GM18520 (cell line): Measurements from ENCODE around the gene CAMTA1.

Experiments
- ATAC-seq: cut with Tn5 transposase; IDR thresholded peaks from one replicate; pipeline ENCODE4 v1.9.1; 2021; ENCODE audit not compliant: unreplicated experiment

The CAMTA1 gene

DNA sequence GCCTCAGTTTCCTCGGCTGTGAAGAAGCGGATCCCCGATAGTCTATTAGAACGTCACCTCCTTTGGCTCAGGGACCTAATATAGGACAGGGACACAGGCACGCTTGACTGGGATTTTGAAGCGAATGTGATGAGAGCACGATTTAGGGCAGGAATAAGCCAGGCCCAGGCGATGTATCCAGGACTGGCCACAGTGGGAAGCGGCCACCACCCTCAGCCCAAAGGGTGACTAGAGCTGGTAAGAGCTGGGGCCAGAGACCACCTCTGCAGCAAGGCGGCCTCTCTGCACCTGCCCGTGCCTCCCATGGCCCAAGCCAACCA, 885.9 kb downstream of the CAMTA1 start:
- ATAC-seq: no peak

DNA sequence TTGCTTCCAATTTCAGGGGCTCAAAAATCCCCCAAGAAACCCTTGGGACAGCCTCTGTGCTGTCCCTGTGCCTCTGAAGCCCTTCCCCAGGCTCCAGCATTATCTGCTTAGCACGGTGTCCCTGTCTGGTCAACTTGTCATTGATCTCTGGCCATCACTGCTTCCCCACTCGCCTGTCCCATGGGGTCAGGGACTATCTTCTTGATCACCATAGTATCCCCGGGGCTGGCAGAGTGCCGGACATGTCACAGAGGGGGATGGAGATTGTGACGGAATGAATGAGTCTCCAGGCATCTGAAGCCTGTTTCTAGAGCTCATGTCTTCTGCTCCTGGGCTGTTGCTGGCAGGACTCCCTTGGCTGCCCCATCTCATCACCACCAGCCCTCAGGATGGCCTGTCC, 886.4 kb downstream of the CAMTA1 start:
- ATAC-seq: no peak

DNA sequence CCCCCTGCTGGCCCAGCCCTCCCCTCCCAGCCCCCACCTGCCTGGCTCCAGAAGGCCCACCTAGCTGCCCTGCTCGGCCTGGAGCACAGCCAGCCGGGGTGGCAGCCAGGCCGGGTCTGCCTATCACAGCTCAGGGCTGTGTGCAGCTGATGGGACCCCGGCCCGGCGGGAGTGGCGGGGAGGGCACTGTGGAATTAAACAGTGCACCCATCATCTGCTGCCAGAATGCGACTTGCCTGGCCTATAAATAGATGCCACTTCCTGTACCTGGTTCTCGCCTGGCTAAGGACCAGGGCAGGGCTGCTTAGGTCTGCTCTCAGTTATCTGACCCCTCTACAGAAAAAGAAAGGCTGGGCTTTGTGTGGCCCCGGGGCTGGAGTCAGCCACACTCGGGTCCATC, 887.6 kb downstream of the CAMTA1 start:
- no peak for ATAC-seq

DNA sequence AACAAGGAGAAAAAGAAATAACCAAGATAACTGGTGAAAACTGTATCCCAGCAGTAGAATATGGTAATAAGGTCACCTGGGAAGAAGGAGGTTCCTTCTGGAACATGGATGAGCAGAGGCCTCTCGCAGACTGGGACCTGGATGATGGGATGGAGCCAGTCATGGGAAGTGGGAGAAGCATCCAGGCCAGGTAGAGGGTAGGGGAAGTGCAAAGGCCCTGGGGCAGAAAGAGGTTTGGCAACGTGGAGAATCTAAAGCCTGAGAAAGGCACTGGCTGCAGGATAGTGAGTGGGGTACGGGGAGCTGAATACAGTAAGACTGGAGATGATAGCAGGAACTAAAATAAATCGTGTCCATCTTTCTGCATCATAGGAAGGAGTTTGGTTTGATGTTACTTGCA, 889.7 kb downstream of the CAMTA1 start:
- no peak for ATAC-seq

DNA sequence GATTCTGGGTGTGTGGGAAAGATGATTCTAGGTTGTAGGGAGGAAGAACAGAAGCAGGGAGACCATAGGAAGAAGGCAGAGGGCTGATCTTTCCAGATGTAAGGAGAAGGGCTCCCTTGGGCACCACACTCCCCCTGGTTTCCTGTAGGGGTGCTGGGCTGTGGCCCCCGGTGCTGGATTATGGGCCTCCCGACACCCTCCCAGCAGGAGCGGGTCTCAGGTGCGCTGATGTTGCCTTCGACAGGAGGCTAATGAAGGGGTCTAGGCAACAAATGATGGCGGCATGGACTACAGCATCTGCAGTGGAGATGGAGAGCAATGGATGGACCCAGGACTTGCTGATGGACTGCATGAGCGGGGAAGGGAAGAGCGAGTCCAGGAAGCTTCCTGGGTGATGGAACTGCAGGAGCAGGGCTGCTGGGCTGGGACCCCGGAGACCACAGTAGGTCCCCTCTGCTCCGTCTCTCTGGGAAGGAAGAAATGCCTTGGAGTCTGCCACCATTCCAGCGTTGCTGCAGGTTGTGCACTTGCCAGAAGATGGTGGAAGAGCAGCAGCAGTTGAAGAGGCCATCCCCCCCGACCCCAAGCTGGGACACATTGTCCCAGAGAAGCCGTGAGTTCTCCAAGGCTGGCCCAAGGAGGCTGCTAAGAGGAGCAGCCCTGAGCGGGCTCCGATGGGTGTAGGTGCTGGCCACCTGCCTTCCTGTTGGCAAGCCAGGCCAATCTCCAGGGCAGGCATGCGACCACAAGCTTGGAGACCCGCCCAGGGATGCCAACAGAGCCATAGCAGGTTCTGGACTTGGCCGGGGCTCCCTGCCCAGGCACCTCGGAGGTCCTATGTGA, 890.4 kb downstream of the CAMTA1 start:
- ATAC-seq: no peak

DNA sequence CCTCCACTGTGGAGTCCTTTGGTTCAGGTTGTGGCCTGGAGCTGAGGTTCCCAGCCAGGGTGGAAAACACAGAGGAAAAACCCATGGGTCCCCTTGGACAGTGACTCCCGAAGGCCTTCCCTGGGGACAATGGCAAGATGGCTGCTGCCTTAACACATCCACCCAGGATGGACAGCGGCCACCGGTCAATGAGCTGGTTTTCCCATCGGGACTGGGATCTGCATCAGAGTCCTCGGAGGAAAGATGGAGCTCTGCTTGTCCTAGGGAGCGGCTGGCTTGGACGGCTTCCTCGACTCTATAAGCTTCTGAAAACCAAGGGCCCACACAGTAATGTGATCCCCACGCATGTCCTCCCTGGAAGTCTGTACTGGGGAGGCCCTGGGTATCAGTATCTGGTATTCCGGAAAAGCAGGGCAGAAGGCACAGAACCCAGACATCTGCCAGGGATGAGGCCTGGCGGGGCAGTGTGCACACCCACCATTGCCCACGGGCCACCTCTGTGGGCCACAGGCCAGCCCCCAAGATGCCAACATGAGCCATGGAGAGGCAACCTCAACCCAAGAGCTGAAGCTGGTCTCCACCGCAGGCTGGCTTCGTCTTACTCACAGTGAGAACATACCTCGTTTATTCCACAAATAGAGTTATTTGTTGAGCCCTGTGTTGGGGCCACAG, 891.2 kb downstream of the CAMTA1 start:
- ATAC-seq: no peak

DNA sequence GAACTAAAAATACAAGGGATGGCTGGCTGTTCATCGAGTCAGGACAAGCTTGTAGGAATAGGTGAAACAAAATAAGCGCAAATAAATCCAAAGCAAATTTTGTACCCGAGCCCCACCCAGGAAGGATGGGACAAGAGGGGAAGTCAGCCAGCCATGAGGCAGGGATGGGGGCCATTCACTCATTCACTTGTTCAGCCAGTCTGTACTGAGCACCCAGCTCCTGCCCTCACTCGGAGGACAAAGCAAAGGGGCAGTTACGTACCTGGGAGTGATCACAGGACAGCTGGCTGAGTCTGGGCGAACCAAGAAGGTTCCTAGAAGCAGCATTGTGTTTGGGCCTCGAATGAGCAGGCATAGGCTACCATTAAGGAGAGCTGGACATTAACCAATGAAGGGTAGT, 891.9 kb downstream of the CAMTA1 start:
- no peak for ATAC-seq

DNA sequence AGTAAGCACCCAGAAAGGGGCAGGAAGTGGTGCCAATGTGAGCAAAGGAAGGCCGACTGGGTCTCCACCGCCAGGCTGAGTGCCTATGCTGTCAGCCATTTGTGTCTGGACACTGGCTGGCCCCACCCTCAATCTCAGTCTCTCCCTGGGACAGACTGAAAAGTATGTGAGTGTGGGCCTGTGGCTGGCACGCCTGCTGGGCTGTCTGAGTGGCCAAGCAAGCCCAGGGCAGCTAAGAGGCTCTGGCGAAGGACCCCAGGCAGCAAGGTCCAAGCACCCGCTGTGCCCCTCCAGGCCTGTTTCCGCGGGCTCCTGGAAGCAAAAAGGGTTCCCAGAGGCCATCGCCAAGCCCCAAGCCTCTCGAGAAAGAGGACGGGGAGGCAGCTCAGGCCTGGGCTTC, 892.6 kb downstream of the CAMTA1 start:
- ATAC-seq: no peak

DNA sequence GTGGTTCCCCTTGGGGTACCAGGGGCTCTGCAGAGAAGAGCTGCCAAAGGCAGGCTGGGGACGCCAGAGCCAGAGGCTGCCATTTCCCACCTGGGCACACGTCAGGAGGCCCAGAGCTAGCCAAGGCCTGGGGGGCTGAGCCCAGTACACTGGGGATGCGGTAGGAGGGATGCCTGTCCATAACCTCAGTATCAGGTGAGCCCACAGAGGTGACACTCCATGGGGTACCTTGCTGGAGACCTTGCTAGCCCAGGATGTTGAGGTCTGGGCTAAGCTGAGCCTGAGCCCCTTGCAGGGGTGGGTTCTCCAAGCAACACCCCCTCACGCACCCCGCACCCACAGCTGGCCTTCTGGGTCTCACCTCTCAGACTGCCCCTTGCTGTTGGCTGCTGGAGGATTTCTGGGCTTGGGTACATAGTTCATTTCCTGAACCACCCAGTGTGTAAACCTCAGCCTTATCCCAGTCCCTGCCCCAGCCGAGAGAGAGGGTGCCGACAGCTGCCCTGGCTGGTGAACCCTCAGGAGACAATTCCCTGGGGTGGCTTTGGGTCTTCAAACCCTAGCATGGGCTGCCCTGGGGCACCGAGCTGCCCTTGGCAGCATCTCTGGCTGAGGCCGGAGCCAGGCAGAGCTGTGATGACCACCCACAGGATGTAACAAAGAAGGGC, 893.4 kb downstream of the CAMTA1 start:
- ATAC-seq: no peak

DNA sequence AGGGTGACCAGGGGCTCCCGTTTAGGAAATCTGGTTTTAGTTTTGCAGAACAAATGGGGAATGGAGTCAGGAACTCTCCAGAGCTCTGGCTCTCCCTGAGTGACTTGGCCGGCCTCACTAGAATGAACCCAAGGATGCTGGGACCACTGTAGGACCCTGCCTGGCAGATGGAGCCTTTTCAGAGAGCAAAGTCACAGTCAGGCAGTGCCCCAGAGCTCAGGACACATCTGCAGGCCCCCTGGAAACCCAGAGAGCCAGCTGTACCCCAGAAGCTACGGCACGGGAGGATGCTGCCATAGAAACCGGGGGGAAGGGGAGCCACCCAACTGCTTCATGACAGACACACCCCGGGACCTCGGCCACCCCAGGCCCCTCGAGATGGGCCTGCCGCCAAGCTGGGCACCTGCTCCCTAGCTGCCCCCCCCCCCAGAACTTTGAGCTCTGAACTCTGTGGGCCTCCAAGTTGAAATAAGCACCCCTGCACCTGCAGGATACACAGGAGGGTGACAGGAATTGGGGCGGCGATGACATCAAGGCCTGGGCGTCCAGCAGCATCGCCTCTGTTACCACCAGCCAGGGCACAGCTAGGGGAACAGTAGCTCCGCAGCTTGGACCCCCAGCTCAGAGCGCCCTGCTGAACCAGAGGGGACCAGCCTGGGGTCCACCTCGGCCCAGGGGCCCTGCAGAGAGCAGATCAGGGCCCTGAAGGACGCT, 894.1 kb downstream of the CAMTA1 start:
- no peak for ATAC-seq

DNA sequence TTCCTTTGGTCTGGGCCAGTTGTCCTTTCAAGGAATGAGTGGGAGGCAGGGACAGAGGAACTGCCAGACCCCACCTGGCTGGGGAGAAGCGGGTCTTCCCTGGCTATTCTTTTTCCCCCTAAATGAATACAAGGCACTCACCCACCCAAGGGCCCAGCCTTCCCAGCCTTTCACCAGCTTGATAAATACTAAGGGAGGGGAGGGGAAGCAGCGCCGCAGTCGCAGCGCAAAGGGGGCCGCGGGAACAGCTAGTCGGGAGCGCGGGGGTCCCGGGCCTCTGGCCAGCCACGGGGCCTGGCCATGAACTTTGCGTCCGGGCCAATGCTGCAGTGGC, 894.6 kb downstream of the CAMTA1 start:
- no peak for ATAC-seq

DNA sequence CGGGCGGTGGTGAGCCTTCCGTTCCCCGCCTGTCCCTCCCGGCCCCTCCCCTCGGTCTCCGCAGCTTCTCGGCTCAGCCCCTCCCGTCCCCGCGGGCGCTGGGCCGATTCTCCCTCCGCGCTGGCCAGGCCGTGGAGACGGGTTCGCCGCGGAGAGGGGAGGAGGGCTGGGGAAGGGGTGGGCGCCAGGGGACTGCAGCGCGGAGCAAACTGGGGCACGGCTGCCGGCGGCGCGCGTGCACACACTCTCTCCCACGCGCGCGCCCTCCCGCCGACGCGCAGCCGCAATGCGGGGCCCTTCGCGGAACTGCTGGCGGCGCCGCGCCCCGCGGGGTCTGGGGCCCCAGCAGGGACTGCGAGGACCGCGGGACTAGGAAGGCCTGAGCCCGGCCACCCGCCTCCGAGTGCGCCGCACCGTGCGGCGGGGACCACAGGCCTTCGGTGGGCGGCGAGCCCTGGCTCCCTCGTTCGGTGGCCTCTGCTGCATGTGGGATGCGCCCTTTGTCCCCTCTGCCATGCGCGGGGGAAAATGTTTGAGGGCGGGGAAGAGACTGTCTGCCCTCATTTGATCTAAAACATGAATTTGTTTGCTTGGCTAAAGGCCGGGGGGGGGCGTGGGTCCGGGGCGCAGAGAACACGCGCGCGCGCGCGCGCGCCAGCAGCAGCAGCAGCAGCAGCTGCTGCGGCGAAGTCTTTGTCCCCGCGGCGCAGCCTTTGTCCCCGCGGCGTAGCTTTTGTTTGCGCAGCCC, 895.1 kb downstream of the CAMTA1 start:
- ATAC-seq: no peak

DNA sequence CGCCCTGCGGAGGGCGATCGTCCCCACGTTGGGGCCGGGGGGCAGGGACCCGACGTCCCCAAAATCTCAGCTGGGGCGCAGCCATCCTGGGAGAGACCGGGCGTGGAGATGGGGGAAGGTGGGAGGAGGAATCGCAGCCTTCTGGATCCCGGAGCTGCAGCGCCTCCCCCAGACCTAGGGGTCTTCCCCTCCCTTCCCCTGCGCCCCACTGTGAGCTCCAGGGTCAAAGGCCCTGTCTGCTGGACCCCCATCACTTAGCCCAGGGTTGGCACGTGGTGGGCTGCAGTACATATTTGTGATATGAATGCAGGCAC, 895.7 kb downstream of the CAMTA1 start:
- no peak for ATAC-seq

DNA sequence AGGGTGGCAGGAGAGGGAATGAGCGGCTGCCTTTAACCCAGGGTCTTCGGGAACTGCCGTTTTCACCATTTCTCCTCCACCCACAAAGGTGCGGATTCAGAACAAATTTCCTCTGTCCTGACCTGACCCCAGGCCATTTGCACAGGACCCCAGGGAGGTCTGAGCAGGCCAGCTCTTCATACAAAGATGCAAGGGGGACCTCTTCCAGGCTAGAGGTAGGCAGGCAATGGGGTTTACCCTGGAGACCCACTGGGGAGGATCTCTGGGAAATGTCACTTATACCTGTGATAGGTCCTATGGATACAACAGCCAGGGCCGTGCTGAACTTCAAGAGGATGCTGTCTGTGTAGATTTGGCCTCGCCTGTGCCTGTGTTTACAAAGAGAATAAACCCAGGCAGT, 896.1 kb downstream of the CAMTA1 start:
- ATAC-seq: no peak

DNA sequence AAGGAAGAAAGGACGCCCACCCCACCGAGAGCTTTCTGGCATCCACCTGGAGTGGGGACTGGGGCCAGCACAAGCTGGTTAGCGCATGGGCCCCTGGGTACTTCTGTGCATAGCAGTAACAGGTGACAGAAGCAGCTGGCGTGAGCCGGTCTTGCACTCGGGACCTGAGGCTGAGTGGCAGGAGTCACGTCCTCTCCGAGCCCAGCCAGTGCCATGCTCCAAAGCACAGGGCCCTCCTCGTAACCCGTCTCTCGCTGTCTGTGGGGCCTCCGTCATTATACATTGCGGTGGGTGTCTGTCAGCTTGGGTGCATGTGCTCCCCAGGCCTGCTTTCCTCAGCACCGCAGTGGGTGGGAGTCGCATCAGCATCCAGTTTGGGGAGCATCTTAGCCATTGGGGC, 898.3 kb downstream of the CAMTA1 start:
- no peak for ATAC-seq

DNA sequence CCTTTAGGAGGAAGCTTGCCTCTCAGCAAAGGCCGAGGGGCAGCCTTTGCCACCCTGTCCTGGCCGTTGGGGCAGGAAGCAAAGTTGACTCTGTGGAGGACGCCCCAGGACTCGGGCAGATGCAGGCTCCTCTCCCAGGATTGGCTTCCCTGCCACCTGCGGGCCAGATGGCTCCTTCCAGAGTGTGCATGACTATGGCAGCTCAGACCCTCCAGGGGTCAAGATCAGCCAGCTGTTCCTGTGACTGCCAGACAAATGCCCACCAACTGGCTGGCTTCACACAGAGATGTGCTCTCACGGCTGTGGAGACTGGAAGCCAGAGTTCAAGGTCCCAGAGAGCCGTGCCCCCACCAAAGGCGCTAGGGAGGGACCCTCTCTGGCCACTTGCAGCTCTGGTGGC, 898.9 kb downstream of the CAMTA1 start:
- no peak for ATAC-seq

DNA sequence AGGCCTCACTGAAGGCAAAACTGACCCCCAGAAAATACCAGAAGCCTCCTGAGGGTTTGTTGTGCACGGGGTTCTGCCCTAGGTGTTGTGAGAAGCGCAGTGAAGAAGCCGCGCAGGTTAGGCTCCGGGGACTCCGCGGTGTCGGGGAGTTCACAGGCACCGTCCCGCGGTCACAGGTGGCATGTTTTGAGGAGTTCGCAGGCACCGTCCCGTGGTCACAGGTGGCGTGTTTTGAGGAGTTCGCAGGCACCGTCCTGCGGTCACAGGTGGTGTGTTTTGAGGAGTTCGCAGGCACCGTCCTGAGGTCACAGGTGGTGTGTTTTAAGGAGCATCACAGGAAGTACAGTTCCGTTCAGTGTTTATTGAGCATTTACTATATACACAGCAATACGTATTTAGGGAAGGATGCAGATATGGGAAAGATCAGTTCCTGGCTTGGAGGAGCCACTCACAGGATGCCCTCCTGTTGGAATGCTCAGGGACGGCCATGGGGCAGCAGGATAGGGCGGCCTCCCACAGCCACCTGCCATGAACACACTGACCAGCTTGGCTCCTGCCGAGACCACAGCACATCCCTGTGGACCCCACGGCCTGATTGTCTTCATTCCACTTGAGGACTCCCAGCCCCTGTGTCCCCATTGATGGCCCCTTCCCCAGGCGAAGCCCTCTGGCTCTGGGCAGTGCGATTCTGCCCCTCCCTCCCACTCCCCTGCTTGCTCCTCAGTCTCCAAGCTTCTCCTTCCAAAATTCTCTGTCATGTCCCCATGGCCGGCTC, 899.8 kb downstream of the CAMTA1 start:
- ATAC-seq: no peak

DNA sequence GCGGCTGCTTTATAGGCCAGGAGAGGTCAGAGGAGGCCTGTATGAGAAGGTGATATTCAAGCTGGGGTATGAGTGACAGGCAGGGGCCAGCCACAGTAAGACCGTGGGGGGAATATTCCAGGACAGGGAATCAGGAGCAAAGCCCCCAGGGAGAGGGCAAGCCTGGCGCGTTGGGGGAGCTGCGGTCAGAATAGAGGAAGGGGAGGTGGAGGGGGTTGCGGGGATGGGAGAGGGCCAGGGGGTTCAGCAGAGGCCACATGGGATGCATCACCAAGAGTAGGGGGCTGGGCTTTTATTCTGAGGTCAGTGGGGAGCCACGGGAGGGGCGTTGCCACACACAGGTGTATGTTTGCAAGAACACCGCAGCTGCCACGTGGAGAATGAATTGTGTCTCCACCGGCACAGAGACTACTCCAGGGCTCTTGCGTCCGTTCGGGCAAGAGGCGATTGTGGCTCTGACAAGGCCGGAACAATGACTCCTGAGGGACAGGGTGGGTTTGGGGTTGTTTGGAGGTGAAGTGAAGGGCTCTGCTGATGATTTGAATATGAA, 901.1 kb downstream of the CAMTA1 start:
- no peak for ATAC-seq

DNA sequence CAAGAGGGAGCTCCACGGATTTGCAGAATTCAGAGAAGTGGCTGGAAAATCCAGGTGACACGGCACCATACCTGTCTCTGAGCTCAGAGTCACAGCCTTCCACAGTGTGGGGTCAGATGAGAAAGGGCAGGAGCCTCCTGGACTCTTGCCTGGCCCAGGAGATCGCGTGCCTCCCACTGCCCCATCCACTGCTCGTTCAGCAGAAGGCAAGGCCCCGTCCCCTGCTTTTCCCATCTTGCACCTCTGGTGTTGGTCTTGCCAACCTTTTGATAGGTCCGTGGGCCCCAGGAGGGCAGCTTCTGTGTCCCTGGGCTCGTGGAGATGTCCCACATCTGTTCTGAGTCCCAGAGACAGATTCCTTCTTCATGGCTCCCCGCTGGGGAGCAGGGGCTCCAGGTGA, 902.2 kb downstream of the CAMTA1 start:
- no peak for ATAC-seq

DNA sequence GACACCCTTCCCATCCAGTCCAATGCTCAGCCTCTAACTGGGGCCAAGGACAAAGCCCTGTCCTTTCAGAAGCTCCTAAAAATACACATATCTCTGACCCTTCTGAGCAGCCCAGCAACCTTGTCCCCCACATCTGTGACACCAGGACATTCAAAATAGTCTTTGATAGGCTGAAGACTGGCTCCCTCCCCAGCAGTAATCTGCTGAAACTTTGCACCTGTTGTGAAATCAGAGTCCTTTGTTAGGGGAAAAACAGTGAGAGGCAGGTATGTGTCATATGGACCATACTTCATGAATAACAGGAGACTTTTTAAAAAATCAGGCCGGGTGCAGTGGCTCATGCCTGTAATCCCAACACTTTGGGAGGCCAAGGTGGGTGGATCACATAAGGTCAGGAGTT, 903.4 kb downstream of the CAMTA1 start:
- ATAC-seq: no peak
